CD4-positive, alpha-beta T cell treated with Interferon gamma for 1 hour (primary cell): ENCODE results near the gene TTC12.
A peak's percentile ranks its signal among the peaks of the same experiment; 100 is the strongest.
"Not testable (repeated sequence)": the region's sequence is repeated elsewhere in the genome, so short reads cannot be mapped to it uniquely, and the experiment has no call there.

Experiments used
- DNase-seq: peaks from one replicate; pipeline ENCODE4 v3.0.0-alpha.2; 2020

TTC12 gene

GRCh38 chr11:113286009-113286408 lies 28.4 kb upstream of the TTC12 start:
- no peak for DNase-seq

DNA sequence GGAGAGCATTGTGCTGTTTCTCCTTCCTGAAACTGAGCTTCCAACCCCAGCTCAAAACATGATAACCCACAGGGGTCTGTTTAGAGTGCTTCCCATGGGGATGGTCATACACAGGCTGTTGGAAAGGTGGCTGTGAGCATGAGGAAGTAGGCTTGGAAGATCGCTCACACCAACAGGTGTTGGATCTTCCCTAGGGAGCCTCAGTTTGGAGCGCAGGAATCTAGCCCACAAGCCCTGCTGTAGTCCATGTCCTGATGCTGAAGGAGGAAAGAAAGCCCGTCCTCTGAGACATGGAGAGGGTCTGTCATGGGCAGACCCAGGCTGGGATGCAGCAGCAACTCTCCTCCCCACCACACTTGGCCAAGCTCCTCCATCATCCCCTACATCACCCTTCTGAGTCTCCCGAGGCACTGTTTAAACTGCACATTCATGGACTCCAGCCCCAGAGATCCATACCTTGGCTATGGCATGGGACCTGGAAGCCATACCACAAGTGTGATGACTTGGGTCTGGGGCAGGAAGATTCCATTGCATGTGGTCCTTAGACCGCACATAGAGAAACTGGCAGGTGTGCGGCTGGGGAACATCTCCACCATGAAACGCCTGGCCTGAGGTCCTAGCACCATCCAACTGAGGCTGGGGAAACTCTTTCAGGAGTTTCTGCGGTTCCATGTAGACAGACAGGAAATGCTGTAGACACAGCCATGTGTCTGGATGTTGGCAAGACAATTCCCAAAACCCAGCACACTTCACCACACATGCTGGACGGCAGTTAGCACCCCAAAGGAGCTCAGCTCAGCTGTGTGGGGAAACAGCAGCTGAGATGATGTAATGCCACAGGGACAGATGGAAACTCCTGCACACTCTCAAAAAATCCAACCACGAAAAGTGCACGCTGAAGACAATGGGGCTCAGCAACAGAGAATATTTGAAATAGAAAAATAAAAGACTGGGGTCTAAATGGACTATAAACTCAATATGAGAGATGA lies 27.6 kb upstream of the TTC12 start:
- no peak for DNase-seq

DNA sequence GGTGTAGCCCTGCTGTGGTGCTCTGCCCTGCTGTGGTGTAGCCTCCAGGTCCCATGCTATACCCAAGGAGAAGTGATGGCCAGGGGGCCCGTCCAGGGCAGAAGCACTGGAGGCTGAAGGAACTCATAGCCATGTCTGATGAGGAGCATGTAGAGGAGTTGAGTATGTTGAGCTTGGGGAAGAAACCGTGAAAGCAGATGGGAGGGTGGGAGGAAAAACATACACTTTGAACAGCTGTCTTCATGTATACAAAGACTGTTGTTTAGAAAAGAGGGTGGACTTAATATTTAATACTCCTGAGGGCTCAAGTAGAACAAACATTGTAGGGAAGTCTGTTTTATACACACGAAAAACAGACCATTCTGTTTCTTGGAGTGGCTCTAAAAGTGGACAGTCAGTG lies 26.6 kb upstream of the TTC12 start:
- DNase-seq, result no peak

DNA sequence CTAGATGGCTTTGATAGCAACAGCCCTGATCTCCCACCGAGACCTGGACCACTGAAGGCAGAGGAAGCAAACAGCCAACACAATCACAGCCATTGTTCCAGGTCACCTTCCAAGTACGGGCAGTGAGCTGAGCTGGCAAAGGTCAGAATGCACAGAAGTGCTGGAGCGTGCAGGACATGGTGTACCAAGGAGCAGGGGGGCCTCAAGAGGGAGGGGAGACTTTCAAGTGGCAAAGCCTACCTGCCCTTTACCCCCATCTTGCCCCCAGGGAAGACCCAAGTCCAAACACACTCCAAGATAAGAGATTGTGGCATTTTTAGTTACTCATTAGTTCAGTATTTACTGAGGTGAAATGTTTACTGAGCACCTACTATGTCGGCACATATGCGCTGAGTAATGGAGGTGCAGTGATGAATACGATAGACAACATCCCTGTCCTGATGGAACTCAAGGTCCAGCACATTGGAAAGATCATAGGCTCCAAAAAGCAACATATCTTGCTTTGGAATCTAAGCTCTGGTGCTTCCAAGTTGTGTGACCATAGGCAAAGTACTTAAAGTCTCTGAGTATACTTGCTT lies 26.0 kb upstream of the TTC12 start:
- DNase-seq, result no peak

DNA sequence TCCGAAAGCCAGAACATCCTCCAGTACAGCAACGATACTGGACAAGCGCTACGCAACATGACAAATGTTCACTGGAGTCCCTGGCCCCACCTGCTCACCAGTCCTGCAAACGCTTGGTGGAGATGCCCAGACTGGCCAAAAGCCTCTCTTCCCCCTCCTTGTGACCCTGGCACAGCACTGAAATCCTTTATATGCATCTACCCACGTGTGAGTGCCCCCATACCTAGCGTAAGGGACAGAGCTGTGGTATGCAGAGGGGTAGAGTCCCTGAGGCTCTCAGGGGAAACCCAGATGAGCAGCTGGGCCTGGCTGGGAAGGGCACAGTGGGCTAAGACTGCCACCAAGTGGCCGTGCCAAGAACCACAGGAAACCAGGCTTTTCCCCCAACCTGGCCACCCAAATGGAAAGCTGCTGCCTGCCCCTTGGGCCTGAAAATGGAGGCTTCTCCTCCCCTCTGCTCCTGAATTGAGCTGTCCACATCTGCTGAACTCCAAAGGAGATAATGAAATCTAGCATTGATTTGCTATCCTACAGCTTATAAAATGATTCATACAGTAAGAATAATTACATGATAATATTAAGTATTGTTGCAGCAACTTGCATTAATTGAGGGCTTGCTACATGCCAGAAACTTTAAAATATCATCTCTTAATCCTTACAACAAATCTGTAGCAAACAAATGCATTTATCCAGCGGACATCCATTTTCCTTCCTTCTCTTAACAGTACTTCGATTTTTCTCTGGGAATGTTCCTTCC lies 24.8 kb upstream of the TTC12 start:
- DNase-seq, result peak; percentile 57

GRCh38 chr11:113293936-113294335 lies 20.4 kb upstream of the TTC12 start:
- no peak for DNase-seq

- DNase-seq, result no peak
Measured at GRCh38 chr11:113295993-113296392, 18.4 kb upstream of the TTC12 start.

DNA sequence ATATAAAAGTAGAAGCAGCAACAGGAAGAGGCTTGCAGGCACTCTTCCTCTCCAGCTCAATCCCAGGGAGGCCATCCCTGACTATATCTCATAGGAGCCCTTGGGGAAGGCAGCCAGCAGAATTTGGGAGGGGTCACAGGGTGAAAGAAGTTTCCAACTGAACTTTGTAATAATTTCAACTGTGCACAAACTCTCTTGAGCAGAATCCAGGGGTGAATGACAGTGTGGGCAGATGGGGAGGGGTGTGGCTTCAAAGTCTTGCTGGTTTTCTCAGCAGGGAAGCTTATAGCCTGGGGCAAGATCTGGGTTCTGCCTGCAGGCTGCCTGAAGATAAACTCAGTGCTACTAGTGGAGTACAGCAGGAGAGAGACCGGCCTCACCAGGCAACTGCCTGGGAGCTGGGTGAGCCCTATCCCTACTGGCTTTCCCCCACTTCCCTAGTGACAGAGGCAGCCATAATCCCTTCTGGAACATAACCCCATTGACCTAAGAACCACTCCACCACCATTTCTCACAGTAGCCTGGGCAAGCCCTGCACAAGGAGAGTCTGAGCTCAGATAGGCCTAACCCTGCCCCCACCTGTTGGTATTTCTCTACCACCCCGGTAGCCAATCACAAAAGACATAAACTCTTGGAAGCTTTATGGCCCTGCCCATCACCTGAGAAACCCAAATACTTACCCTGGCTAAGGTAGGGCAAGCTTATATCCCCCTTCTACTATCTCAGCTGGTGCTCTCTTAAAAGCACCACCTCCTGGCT lies 17.8 kb upstream of the TTC12 start:
- DNase-seq, result no peak

DNA sequence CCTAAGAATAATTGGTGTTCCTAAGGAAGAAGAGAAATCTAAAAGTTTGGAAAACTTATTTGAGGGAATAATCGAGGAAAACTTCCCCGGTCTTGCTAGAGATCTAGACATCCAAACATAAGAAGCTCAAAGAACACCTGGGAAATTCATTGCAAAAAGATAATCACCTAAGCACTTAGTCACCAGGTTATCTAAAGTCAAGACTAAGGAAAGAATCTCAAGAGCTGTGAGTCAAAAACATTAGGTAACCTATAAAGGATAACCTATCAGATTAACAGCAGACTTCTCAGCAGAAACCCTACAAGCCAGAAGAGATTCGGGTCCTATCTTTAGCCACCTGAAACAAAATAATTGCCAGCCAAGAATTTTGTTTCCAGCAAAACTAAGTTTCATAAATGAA lies 15.9 kb upstream of the TTC12 start:
- not testable (repeated sequence) for DNase-seq

DNA sequence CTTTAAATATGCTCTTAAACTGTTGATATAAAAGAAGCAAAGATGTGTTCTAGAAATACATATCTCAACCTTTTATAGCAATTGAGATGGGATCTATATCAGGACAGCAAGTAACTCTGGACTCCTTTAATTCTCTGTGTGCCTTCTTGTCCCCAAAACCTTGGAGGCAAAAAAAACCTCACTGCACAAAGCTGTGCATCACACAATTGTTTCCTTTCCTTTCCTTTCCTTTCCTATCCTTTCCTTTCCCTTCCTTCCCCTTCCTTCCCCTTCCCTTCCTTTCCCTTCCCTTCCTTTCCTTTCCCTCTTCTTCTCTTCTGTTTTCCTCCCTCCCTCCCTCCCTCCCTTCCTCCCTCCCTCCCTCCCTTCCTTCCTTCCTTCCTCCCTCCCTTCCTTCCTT lies 9.5 kb upstream of the TTC12 start:
- DNase-seq, result no peak

DNA sequence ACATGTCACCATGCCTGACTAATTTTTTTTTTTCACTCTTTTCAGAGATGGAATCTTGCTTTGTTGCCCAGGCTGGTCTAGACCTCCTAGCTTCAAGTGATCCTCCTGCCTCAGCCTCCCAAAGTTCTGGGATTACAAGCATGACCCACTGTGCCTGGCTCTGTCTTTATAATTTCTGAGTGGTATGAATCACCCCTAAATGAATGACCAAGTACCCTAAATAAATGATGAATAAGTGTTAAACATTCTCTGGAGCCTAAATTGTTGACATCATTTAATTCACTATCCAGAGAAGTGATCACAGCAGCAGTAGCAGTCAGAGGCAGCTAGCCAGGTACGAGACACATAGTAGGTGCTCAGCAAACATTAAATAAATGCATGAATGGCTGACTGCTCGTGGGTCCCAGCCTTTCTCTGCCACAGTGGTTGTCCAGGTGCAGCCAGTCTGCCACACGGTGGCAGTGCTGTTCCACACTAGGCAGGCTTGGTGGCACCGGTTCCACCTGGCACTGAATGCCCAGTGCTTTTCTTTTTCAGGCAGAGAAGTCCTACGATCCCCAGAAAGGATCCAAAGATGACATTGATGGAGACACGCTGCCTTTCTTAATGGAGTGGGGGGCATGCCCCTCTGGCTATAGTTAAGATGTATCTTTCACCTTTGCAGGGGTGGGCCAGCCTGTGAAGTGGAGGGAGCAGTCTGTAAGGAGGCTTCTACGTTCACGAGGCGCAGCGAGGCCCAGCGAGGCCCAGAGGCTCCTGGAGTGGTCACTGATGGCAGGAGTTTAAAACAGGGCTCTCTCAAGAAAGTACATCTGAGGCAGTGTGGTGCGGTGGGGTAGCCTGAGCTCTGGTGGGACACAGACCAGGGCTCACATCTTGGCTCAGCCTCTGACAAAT lies 8.7 kb upstream of the TTC12 start:
- peak; percentile 65 for DNase-seq

DNA sequence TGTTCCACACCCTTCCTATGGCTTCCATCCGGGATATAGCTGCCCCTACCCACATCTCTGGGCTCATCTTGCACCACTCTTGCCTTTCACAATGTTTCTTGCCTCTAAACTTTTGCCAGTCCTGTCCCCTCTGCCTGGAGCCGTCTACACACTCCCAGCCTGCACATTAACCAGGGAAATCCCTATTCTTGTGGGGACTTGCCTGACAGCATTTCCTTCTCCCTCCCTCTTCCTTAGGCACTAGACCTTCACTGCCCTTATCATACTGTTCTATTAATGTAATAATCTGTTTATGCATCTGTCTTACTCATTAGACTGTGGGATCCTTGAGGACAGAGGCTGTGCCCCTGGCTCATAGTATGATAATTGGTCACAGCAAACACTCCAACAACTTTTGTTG lies 5.8 kb upstream of the TTC12 start:
- DNase-seq, result no peak

DNA sequence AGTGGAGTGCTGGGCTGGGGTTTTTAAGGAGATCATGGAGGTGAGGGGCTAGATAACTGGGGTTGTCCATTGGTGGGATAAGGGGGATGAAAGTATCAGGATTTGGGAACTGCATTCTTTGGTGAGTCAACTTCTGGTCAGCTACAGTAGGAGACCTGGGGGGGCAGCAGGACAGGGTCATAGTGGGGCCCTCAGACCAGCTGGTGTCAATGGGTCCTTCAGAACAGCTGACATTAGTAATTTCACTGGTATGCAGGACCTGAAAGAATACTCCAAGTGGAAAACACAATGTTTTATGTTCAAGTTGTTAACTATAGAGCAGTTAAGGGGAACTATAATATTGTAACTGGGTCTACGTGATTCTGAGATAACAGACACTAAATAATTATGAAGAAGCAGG lies 2.8 kb upstream of the TTC12 start:
- no peak for DNase-seq

DNA sequence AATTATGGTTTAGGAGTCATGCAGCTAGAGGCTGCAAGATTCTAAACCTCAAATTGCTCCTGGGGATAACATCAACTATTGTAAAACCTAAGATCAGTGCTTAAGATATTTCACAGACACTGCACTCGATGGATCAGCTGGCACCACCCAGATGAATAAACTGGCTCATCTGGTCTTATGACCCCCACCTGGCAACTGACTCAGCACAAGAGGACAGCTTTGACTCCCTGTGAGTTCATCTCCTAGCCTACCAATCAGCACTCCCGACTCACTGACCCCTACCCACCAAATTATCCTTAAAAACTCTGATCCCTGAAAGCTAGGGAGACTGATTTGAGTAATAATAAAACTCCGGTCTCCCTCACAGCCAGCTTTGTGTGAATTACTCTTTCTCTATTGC lies 782 bp upstream of the TTC12 start:
- DNase-seq, result no peak

DNA sequence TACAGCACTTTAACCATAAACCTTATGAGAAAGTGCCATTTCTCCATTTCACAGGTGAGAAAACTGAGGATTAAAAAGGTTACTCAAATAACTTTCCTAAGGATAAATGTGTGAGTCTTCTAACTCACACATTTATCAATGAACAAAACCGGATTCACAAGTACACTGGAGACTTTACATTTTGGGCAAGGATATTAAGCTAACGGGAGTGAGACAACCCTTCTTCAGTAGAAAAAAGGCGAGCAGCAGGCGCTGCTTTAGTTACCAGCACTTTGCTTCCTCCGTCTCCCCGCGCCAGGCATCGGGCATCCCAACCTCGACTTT lies 356 bp upstream of the TTC12 start:
- DNase-seq, result no peak

DNA sequence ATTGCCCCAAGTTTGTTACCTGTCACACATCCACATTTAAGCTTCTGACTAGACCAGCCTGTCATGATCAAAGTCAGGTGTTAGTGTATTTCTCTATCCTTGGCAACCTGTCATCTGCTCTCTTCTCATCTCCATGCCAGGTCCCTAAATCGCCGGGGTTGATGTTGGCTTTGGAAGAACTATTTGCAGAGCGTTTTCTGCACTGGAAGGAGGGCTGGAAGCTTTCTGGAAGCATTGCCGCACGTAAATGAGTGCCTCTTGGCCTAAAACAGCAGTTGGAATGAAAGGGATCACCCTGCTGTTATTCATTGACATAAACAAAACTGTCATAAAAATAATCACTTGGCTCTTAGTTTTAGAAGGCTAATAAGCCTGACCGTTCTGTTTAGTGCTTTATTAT lies 1.4 kb downstream of the TTC12 start:
- no peak for DNase-seq

DNA sequence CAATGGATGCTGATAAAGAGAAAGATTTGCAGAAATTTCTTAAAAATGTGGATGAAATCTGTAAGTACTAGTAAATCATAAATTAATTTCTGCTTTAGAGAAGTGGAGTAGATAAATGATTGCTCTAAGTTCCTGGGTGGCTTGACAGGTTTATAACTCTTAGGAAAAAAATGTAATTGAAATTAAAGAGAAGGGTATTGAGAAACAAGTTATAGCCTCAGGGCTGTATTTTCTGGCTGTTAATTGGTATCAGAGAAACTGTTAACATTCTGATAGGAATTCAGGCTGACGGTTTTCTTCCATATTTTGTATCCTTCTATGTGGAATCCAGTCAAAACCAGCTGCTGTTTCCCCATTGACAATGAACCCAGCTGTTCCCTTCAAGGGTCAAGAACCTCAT lies 1.9 kb downstream of the TTC12 start:
- DNase-seq, result no peak

GRCh38 chr11:113317339-113317738 lies 3.0 kb downstream of the TTC12 start:
- no peak for DNase-seq

GRCh38 chr11:113319085-113319484 lies 4.7 kb downstream of the TTC12 start:
- no peak for DNase-seq

GRCh38 chr11:113322158-113322557 lies 7.8 kb downstream of the TTC12 start:
- DNase-seq, result no peak

DNA sequence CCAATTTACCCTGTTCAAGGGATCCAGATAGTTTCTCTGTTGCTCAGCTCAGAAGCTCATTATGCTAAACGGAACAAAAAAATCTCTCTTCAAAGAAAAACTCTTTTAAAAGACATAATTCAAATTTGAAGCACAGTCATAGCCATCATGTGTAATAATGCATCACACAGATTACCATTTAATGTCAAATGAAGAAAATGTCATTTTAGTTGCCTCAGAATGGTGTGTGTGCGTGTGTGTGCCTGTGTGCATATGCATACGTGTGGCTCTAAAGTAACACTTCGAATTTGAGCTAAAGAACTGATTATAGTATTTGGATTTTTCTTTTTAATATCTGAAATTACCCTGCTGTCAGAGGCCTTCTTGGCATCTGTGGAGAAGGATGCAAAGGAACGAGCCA lies 9.9 kb downstream of the TTC12 start:
- DNase-seq, result no peak

DNA sequence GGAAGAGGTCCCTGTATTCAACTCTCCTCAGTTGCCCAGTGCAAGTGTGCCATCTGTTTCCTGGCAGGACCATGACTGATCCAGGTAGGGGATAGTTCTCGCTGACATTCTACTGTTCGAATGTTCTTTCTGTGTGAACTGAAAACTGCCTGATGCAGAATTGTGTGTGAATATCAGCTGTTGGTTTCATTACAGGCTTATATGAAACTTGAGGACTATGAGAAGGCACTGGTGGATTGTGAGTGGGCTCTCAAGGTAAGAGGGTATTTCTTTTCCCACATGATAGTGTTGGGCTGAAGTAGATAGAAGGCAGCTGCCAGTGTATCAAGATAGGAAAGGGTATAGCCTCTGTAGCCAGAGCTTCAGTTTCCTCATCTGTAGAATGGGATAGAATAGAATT lies 15.3 kb downstream of the TTC12 start:
- DNase-seq, result no peak
